HG03432 (cell line): ENCODE results near the gene MYPOP.

Experiments used
- ATAC-seq: cut with Tn5 transposase; IDR thresholded peaks from one replicate; pipeline ENCODE4 v1.9.1; 2021; ENCODE audit warnings: mild to moderate bottlenecking, moderate library complexity; ENCODE audit not compliant: unreplicated experiment

The MYPOP gene, protein sequence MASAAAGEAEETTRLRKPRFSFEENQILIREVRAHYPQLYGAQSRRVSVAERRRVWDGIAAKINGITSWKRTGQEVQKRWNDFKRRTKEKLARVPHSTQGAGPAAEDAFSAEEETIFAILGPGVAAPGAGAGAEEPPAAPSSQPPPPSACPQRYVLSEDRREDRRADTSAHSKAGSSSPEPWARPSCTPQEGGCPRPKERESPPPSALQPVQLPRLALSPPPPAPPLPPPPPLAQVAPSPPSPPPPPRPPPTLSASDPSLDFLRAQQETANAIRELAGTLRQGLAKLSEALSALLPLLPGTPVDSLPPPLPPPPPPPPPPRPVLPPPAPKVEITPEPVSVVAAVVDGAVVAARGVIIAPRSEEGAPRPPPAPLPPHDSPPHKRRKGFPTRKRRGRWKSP

DNA sequence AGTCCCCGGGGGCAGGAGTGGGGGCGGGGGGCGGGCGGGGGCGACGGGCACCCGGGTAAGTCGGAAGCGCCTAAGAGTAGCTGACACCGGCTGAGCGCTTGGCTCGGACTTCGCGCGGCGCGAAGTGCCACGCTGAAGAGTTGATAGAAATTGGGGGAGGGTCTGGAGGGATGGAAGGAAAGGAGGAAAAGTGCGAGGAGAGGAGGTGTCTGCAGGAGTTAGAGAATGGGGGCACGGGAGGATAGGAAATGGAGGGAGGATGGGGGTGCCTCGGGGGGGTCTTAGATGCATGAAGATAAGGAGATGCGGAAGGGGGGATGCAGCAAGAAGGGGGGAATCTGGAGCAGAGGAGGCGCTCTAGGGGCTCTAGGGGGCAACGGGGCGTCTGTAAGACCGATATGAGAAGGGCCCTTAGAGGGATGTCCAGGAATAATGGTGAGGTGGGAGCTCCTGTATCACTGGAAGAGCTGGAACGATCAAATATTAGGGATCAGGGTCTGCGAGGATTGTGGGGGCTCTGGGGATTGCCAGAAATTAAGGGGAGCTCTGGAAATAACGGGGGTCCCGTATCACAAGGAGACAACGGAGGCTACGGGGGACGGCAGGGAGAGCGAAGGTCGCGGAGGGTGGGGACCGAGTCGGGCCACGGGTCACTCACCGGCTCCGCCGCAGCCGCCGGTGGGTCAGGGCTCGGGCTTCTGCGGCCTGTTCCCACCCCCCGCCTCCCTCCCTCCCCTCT, at the start of gene MYPOP:
TSS of gene MYPOP (minus strand) at position 702 of the 739 bp plus-strand sequence. CDS start 840 bp downstream, outside the sequence.
- no peak for ATAC-seq

DNA sequence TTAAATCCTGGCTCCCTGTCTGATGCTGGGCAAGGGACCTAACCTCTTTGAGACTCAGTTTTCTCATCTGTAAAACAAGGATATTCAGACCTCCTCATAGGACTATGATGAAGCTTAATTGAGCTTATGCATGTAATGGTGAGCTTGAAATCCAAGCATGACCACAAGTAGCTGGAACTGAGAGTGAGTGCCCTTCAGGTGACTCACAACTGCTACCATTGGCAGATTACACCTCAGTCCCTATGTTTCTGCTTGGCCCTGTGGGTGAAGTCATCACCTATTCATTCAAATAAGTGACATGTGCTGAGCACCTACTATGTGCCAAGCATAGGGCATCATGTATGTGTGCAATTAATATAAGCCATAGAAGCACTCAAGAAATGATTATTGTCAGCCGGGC, 45.5 kb upstream of the MYPOP start:
- ATAC-seq, result no peak

DNA sequence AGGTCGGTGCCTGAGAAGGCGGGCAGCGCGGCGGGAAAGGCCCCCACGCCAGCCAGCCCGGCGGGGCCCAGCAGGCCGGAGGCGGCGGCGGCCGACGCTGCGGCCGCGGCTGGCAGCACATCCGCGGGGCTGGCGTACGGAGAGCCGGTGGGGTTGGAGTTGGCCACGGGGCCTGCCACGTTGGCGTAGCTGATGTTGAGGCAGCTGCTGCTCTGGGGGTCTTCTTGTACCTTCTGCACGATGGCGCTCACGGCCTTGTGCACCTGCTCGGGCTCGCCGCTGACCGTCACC, 38.0 kb upstream of the MYPOP start:
- ATAC-seq, result no peak

DNA sequence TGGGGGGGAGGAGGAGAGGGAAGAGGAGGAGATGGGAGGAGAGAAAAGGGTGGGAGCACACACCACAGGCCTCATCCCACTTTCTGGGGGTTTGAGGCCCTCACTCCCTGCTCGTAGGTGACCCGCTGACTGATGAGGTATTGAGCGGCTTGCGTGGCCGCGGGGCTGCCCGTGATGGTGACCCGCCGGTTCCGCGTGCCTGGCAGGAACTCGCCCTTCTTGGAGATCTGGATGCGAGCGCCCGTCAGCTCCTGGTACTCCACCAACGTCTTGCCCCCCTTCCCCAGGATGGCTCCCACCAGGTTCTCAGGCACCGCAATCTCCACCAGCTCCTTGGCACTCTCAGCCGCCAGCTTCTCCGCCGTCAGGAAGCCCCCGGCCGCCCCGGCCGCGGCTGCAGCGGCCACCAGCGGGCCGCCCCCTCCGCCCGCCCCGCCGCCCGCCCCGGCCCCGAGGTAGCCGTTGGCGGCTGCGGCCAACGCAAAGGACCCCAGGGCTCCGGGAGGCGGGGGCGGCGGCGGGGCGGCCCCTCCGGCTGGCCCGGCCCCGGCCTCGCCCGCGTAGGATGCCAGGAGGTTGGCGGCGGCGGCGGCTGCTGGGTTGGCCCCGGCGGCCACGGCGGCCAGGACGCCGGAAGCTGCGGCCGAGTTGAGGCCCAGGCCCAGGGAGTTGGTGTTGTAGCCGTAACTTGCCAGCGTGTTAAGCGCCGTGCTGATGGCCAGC, 37.5 kb upstream of the MYPOP start:
- no peak for ATAC-seq

DNA sequence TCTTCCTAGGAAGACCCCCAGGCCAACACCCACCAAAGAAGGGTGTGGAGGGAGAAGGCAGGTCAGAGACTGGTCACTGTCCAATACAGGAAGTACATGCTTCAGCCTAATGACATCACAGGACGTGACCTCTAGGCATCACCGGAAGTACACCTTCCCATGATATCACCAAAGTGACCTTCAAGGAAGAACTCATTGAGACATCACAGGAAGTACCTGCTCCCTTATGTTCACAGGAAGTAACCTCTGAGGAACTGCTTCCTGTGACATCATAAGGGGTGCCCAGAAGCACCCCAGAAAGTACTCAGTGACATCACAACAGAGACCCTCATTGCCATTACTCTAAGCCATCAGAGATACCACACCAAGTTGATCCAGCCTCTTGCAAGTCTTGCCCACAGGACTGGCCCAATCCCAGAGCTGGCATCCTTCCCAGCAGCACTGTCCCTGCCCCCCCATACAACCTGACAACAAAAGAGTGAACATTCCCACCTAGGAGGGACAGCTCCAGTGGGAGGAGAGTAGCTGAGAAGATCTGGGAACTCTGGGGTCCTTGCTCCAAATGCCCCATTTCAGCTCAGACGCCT, 36.4 kb upstream of the MYPOP start:
- ATAC-seq, result no peak

DNA sequence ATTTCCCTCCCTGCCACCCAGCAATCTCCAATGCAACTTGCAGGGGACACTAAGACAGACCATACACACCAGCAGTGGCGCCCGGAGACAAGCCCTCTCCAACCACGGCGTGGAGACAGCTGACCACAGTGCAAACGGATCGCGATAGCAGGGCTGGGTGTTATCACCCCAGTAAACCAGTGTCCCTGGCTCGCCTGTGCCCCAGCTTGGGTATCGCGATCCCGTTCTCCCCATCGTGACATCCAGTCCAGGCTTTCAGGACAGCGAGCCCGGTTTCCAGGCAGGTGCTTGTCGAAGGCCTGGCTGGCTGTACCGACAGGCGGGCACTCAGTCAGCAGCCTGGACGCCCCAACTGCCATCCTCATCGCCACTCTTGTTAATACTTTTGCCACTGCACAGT, 32.9 kb upstream of the MYPOP start:
- no peak for ATAC-seq

DNA sequence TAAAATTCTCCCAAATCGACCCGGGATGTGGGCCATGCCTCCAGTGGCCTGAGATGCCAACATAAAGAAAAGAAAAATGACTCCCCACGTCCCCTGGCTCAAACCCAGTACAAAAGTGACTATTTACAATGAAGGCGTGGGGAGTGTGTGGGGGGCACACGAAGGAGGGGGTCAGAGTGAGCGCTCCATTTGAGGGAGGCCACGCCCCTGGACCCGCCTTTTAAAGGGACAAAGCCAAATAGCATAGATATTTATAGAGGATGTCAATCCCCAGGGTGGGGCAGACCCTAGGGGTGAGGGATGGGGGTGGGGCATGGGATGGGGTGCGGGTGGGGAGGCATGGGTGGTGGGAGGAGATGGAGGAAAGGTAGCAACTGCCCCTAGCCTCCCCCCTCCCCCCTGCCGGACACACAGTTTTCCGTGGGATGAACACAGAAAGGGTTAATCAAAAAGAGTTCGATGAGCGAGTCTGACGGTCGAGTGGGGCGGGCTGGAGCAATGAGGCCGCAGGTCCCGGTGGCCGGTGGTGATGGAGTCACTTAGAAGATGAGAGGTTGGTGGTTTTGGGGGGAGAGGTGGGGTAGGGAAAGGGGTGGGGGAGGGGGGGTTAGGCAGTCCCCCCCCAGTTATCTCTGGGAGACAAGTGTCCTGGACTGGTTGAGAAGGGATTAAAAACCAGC, 32.3 kb upstream of the MYPOP start:
- ATAC-seq, result no peak

DNA sequence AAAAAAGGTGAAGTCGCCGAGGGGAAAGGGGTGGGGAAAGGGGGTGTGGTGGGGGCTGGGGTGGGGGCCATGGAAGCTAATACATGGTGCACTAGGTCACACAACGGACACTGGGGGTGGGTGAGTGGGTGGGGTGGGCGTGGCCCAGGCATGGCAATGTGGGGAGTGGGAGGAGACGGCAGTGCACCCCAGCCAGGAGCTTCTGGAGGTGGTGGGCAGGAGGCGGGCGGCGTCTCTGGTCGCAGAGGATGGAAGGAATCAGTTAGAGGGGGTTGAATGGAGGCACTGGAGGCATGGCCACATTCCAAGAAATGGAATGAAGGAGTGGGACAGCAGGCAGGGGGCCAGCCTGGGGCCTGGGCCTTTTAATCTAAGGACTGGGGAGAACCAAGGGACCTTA, 31.3 kb upstream of the MYPOP start:
- no peak for ATAC-seq

DNA sequence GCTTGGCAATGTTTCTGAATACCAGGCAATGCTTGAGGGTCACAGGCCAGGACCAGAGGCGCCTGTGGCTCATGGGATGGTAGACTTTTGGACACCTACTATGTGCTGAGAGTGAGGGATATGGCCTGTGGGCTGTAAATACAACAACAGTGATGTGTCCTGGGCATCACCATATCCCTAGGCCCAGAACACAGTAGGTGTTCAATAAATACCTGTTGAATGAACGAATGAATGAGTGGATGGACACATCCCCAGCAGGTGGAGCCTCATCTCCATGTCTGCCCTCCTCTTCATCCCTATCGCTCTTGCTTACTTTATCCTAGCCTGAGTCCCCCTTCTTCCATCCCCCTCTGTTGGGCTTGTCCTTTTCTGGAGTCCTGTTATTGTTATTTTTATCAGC, 28.6 kb upstream of the MYPOP start:
- no peak for ATAC-seq

DNA sequence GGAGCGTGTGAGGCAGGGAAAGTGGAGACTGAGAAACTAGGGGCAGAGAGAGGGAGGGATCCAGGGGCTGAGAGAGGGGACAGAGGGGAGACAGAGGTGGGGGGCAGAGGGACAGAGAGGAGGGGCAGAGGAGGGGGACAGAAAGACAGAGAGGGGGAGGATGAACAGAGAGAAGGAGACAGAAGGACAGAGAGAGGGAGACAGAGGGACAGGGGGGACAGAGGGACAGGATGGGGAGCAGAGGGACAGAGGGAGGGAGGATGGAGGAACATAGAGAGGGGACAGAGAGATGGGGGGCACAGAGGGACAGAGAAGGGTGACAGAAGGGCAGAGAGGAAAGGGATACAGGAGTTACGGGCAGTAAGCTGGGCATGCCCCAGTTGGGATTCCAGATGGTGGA, 26.8 kb upstream of the MYPOP start:
- no peak for ATAC-seq

DNA sequence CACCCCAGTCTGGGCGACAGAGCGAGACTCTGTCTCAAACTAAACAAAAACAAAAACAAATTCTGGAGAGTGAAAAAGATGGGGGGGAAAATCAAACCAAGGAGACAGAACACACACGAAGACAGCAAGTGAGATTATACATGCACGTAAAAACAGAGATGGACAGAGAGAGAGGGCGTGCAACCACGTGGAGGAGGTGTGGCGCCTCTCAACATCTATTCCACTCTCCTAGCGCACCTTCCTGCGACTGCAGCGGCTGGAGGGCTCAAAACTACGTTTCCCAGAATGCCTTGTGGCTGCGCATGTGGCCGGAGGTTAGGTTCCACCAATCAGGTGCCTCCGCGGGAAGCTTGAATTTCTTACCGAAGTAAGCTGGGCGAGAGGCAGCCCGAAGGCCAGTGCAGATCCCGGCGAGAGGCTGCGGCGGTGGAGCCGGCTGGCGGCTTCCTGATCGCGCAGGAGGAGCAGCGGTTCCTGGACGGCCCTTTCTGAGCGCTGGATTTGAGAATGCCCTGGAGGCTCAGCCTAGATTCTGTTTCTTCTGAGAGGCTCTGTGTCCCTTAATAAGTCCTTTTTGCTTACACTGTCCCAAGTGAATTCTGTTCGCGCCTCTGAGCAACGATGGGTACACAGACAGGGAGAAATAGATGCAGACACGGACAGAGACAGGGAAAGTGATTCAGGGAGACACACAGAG, 25.3 kb upstream of the MYPOP start:
- ATAC-seq, result peak; percentile 69

DNA sequence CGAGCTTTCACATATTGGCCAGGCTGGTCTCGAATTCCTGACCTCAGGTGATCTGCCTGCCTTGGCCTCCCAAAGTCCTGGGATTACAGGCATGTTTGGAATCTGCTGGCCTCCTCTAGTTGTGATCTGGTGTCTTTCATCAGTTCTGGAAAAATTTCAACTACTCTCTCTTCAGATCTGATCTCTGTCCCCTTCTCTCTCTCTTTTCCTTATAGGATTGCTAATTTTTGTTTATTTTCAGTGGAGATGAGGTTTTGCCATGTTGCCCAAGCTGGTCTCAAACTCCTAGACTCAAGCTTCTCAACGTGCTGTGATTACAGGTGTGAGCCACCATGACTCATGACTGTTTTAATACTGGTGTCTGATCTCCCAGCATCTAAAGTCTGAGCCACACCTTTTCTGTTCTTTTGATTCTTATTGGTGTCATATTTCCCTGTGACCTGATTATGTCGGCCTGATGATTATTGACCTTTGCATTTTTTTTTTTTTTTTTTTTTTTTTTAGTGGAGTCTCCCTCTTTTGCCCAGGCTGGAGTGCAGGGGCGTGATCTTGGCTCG, 22.6 kb upstream of the MYPOP start:
- ATAC-seq, result no peak

DNA sequence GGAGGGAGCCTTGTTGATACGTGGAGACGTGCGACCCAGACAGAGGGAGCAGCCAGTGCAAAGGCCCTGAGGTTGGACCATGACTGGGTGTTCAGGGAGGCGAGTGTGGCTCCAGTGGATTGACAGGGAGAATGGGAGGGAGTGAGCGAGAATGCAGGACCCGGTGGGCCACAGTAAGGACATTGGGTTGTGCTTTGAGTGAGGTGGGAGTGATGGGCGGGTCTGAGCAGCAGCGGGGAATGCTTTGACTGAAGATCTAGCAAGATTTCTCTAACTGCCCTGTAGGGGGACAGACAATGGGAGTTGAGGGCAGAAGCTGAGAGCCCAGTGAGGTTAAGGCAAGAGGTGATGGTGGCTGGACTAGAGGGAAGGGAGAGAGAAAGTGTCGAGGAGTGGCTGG, 19.9 kb upstream of the MYPOP start:
- no peak for ATAC-seq

DNA sequence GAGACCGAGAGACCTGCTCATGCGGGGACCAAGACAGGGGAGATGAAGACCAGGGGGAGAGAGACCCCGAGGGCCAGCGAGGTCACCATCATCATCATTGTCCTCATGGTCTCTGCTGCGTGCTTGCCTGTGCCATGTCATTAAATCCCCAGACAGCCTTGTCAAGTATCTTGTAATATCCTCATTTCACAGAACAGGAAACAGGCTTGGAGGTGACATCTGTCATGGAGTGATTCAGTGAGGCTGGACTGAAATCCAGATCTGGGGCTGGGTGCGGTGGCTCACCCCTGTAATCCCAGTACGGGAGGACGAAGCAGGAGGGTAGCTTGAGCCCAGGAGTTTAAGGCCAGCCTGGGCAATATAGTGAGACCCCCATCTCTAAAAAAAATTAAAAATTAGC, 18.0 kb upstream of the MYPOP start:
- ATAC-seq, result no peak

DNA sequence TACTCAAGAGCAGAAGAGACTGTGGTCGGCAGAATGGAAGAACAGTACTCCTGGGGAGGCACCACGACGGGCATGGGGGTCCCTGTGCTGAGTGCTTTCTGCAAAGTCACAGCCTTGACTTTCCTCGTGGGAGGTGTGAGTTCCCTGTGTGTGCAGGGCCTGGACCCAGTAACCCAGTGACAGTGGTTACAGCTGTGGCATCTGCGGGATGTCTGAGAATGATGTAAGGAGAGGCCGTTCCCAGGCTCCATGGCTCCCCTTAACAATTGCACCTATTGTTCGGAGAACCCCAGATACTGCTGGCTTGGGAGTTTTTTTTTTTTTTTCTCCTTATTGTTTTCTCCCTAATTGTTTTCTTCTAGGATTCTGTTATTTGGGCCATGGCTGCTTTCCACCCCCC, 17.3 kb upstream of the MYPOP start:
- ATAC-seq, result no peak

DNA sequence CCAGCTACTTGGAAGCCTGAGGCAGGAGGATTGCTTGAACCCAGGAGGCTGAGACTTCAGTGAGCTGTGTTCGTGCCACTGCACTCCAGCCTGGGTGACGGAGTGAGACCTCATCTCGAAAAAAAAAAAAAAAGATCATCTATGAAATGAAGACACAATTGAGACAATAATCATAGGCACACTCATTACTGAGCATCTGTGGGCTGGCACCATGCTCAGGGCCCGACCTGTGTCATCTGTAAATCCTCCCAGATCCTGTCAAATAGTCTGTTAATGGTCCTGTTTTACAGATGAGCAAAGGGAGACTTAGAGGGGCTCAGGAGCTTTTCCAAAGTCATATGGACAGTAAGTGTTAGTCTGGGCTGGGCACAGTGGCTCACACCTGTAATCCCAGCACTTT, 16.3 kb upstream of the MYPOP start:
- no peak for ATAC-seq

DNA sequence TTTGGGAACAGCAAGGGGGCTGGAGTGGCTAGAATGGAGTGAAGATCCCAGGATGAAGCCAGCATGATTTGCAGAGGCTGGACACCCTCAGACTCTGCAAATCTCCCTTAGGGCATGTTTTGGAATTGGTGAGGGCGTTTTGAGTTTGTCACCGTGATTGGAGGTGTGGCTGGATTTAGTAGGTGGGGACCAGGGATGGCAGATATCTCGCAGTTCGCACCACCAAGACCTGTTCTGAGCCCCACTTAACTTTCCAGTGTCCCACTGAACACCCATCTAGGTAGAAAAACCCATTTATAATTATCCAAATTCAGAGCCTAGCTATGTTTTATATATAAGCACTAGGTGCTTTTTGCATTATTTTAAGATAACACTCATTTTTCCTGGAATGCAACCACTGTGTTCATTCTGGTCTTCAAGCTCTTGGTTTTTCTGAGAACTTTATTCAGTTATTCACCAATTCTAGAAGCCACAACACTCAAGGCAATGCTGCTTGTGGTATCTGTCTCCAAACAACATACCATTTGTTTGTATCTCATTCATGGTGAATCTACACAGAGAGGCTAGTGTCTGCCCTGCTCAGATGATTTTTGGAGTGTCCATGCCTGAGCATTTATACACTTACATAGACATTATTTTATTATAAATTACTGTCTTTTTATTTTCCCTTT, 15.1 kb upstream of the MYPOP start:
- no peak for ATAC-seq

DNA sequence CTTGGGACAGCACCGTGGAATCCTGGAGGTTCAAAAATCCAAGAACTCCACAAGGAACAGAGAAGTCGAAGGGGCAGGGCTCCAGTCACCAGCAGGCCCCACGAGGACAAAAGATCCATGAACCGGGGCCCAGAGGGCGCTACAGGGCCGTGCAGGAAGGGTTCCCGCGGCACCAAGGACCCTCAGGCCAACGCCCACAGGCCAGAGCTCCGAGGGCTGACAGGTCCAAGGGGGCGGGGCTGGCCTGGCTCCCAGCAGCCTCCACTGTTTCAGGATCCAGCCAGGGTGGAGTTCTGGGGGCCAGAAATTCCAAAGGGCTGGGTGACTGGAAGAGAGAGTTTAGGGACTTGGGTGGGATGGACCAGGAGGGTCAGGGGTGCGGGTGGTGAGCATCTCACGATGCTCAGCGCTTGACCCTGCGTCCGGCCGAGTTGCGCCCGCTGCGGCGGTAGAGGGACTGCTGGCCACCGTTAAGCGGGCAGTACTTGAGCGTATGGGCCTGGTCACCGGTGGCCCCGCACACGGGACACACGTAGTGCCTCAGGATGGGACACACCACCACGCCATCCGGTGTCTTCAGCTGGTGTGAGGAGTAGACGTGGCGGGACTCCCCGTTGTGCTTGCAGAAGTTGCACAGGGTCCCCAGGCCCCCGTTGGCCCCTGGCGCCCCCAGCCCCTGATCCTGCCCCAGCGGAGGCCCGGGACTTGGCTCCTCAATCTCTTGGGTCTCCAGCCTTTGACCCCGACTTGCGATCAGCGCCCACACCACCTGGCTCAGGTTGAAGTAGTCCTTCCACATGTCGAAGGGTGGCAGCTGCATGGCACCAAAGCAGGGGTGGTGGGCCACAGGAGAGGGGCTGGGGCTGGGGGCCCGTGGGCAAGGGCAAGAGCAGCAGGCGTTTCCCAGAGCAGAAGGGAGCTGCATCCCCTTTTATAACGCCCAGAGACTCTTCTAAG, 11.7 kb upstream of the MYPOP start, which contains the start of gene NANOS2:
TSS of gene NANOS2 (minus strand) at position 905 of the 957 bp plus-strand sequence. CDS start at position 820, 85 bp downstream.
- no peak for ATAC-seq
